LNCAP (cell line): ENCODE results near the gene ZC3H7B.

Experiments
- CTCF ChIP-seq: fragments of 450-650 bp; IDR thresholded peaks from 2 replicates; pipeline ENCODE4 v1.5.1; 2017; ENCODE audit warnings: mild to moderate bottlenecking

Gene ZC3H7B

DNA sequence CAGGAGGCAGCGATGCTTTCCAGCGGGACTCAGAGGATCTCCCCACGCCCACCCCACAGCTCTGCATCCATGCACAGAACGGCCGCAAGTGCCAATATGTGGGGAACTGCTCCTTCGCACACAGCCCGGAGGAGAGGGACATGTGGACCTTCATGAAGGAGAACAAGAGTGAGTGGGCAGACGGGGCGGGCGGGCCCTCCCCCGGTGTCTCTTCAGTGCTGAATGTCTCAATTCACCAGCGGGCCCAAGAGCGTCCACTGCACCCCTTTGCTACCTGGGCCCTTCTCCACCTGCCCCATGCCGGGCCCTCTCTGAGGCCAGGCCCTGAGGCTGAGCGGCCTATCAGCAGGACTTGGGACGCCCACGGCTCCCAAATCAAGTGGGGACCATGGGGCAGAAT, 54.6 kb downstream of the ZC3H7B start:
- TF ChIP-seq CTCF: no peak

- TF ChIP-seq CTCF: no peak
These were observed 55.2 kb downstream of the ZC3H7B start for GRCh38 chr22:41356430-41357028.

- no peak for TF ChIP-seq CTCF
These were observed 55.9 kb downstream of the ZC3H7B start for GRCh38 chr22:41357191-41357590.

DNA sequence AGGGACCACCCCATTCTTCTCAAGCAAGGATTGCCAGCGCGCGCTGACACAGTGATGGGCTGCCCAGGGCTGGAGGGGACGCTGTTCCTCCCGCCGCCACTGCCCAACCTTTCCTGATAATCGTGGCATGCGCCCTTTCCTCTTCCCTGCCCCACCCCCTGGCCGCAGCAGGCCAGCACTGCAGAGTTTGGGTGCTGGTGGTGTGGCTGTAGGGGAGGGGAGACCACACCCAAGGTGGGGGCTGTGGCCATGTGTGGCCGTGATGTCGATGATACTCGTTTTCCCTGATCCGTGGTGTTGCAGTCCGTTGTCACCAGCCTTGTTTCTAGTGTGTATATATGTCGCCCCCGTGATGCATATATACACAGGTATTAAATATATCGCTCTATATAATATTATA, 57.6 kb downstream of the ZC3H7B start:
- no peak for TF ChIP-seq CTCF

GRCh38 chr22:41359376-41359775, 58.1 kb downstream of the ZC3H7B start:
- no peak for TF ChIP-seq CTCF

- no peak for TF ChIP-seq CTCF
These were observed 58.8 kb downstream of the ZC3H7B start for GRCh38 chr22:41360126-41360525.

DNA sequence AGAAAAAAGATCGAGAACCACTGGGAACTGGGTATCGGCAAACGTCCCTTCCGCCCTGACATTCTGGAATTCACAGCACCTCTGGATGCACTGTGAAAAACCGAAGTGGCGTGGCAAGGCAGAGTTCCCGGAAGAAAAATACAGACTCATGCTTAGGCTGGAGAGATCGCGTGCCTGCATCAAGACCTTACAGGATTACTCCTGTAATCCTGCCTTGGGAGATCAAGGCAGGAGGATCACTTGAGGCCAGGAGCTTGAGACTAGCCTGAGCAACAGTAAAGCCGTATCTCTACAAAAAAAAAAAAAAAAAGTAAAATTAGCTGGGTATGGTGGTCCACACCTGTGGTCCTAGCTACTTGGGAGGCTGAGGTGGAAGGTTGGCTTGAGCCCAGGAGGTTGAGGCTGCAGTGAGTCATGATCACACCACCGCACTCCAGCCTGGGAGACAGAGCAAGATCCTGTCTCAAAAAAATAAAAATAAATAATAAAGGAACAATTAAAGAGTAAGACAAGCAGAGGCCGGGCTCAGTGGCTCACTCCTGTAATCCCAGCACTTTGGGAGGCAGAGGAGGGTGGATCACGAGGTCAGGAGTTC, 60.5 kb downstream of the ZC3H7B start:
- TF ChIP-seq CTCF: no peak

GRCh38 chr22:41362615-41363014, 61.3 kb downstream of the ZC3H7B start:
- no peak for TF ChIP-seq CTCF
